WTC11 (cell line): ENCODE results near the gene SPP1. TPM values are rescaled to one million over a fixed set of nuclear protein-coding genes. Genes with fewer than 3 reads are reported as not detected.

Experiments
- ATAC-seq: fragments of 200-7000 bp; cut with Tn5 transposase; 2 replicates; pipeline ENCODE4 v1.10.0; 2021; ENCODE audit warnings: mild to moderate bottlenecking, moderate library complexity
- CTCF ChIA-PET: fragments of 300-600 bp; sonication (Branson Sonifier 250); formaldehyde crosslinking; loops from one replicate; lab custom pipeline; 2021; ENCODE audit warnings: antibody characterized with exemption; lab: Charles Lee
- POLR2A ChIA-PET: fragments of 350-600 bp; sonication (Branson Sonifier 250); formaldehyde crosslinking; loops from one replicate; lab custom pipeline; 2021; ENCODE audit warnings: antibody characterized with exemption; lab: Charles Lee
- DNase-seq: peaks from one replicate; pipeline ENCODE4 v3.0.0; 2021; ENCODE audit warnings: low spot score
- H3K27ac Mint-ChIP-seq: 2 replicates; pipeline ENCODE4 v1.8.0; 2021; ENCODE audit warnings: mixed read lengths
- H3K27me3 Mint-ChIP-seq: 2 replicates; pipeline ENCODE4 v1.8.0; 2021; ENCODE audit warnings: low read depth, mild to moderate bottlenecking, moderate library complexity, mixed read lengths
- H3K36me3 Mint-ChIP-seq: 2 replicates; pipeline ENCODE4 v1.8.0; 2021; ENCODE audit warnings: mixed read lengths
- H3K4me1 Mint-ChIP-seq: 2 replicates; pipeline ENCODE4 v1.8.0; 2022; ENCODE audit warnings: mixed read lengths
- H3K4me3 Mint-ChIP-seq: 2 replicates; pipeline ENCODE4 v1.8.0; 2021; ENCODE audit warnings: mild to moderate bottlenecking, moderate library complexity, mixed read lengths
- H3K9me3 Mint-ChIP-seq: 2 replicates; pipeline ENCODE4 v1.8.0; 2021; ENCODE audit warnings: mixed read lengths
- ATF2 ChIP-seq: sonication (generic); formaldehyde crosslinking; IDR thresholded peaks from 2 replicates; pipeline ENCODE4 v1.8.1; 2022; ENCODE audit warnings: low read depth, missing genetic modification reagents, borderline replicate concordance
- CREM ChIP-seq: sonication (generic); formaldehyde crosslinking; IDR thresholded peaks from 2 replicates; pipeline ENCODE4 v1.8.1; 2022; ENCODE audit warnings: mild to moderate bottlenecking, missing genetic modification reagents, moderate library complexity
- ESRRA ChIP-seq: sonication (generic); formaldehyde crosslinking; IDR thresholded peaks from 2 replicates; pipeline ENCODE4 v1.8.1; 2022; ENCODE audit warnings: mild to moderate bottlenecking, missing genetic modification reagents, borderline replicate concordance
- NR2C2 ChIP-seq: sonication (generic); formaldehyde crosslinking; IDR thresholded peaks from 2 replicates; pipeline ENCODE4 v1.8.0; 2022; ENCODE audit warnings: mild to moderate bottlenecking, missing genetic modification reagents
- RORB ChIP-seq: fragments of 250-450 bp; sonication (Bioruptor Pico); IDR thresholded peaks from 2 replicates; pipeline ENCODE4 v1.9.0; 2021; ENCODE audit warnings: mild to moderate bottlenecking
- SP1 ChIP-seq: sonication (generic); formaldehyde crosslinking; conservative IDR thresholded peaks from 2 replicates; pipeline ENCODE4 v1.8.1; 2022; ENCODE audit warnings: missing genetic modification reagents
- TCF7 ChIP-seq: sonication (generic); formaldehyde crosslinking; IDR thresholded peaks from 2 replicates; pipeline ENCODE4 v1.8.0; 2022; ENCODE audit warnings: mild to moderate bottlenecking, low read depth, missing genetic modification reagents, moderate library complexity
- ZNF138 ChIP-seq: sonication (generic); formaldehyde crosslinking; conservative IDR thresholded peaks from 2 replicates; pipeline ENCODE4 v1.8.1; 2022; ENCODE audit warnings: mild to moderate bottlenecking, moderate library complexity, missing genetic modification reagents
- ZNF281 ChIP-seq: sonication (generic); formaldehyde crosslinking; IDR thresholded peaks from 2 replicates; pipeline ENCODE4 v1.8.0; 2023; ENCODE audit warnings: mild to moderate bottlenecking, missing genetic modification reagents
- ZNF423 ChIP-seq: fragments of 250-450 bp; sonication (Bioruptor Pico); IDR thresholded peaks from 2 replicates; pipeline ENCODE4 v2.1.2; 2022; ENCODE audit warnings: mild to moderate bottlenecking, moderate library complexity
- ZNF671 ChIP-seq: fragments of 250-450 bp; sonication (Bioruptor Pico); IDR thresholded peaks from 2 replicates; pipeline ENCODE4 v1.8.0; 2021; ENCODE audit warnings: mild to moderate bottlenecking
- total RNA-seq: library from RNA; stranded (reverse); gene quantifications from 3 replicates; pipeline ENCODE4 v1.2.3, GENCODE V29; 2021
- TF ChIP-seq, protein P1 (sequence below): fragments of 250-450 bp; sonication (Bioruptor Pico); IDR thresholded peaks from 2 replicates; pipeline ENCODE4 v1.9.0; 2021; ENCODE audit warnings: mild to moderate bottlenecking, borderline replicate concordance
- TF ChIP-seq, protein P2 (sequence below): fragments of 250-450 bp; sonication (Bioruptor Pico); conservative IDR thresholded peaks from 2 replicates; pipeline ENCODE4 v1.9.0; 2021; ENCODE audit warnings: mild to moderate bottlenecking
- TF ChIP-seq, protein P3 (sequence below): sonication (generic); formaldehyde crosslinking; IDR thresholded peaks from 2 replicates; pipeline ENCODE4 v1.8.0; 2022; ENCODE audit warnings: mild to moderate bottlenecking, missing genetic modification reagents
- TF ChIP-seq, protein P4 (sequence below): sonication (generic); formaldehyde crosslinking; IDR thresholded peaks from 2 replicates; pipeline ENCODE4 v1.8.0; 2022; ENCODE audit warnings: missing genetic modification reagents

SPP1 gene
- total RNA-seq, 1 experiment from 2014 or later: 56.6 TPM

GRCh38 chr4:88005946-88006345 is 30.4 kb downstream of the SPP1 start:
- Mint-ChIP-seq H3K27ac (no peak overlapping the region), H3K4me3 (no peak overlapping the region)
- CTCF ChIA-PET: interaction anchor here (1.0 kb wide), 1 partner anchor 153 kb away, joined by 3 read pairs; no protein-coding TSS in a partner anchor

DNA sequence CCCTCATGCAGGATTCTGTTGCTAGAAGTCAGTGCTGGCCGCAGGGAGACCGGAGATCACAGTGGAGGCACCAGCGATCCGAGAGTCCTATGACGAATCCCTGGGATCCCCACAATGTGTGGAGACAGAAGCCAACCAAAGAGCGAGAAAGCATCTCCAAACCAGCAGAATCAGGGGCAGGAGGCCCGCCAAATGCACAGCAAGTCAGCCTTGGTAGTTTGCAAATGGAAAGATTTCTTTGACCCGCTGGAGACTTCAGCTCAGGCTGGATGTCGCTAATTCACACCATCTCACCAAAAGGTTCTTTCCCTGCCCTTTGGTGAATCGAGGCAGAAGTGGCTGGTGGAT is 31.4 kb downstream of the SPP1 start:
- Mint-ChIP-seq H3K27ac (peak overlapping the region; percentile 58), H3K27me3 (peaks cover 30% of the 10 kb centered on the region), H3K4me1 (peaks cover 46% of the 10 kb centered on the region), H3K4me3 (peak overlapping the region; percentile 82), H3K36me3 (no peaks in the 10 kb centered on the region), H3K9me3 (no peaks in the 10 kb centered on the region)
- peak; percentile 18; the same call in 1 of the 2 replicates for TF ChIP-seq CREM (CRISPR knock-in tag)
- TF ChIP-seq RORB (CRISPR knock-in tag): no peak
- TF ChIP-seq, protein P1, sequence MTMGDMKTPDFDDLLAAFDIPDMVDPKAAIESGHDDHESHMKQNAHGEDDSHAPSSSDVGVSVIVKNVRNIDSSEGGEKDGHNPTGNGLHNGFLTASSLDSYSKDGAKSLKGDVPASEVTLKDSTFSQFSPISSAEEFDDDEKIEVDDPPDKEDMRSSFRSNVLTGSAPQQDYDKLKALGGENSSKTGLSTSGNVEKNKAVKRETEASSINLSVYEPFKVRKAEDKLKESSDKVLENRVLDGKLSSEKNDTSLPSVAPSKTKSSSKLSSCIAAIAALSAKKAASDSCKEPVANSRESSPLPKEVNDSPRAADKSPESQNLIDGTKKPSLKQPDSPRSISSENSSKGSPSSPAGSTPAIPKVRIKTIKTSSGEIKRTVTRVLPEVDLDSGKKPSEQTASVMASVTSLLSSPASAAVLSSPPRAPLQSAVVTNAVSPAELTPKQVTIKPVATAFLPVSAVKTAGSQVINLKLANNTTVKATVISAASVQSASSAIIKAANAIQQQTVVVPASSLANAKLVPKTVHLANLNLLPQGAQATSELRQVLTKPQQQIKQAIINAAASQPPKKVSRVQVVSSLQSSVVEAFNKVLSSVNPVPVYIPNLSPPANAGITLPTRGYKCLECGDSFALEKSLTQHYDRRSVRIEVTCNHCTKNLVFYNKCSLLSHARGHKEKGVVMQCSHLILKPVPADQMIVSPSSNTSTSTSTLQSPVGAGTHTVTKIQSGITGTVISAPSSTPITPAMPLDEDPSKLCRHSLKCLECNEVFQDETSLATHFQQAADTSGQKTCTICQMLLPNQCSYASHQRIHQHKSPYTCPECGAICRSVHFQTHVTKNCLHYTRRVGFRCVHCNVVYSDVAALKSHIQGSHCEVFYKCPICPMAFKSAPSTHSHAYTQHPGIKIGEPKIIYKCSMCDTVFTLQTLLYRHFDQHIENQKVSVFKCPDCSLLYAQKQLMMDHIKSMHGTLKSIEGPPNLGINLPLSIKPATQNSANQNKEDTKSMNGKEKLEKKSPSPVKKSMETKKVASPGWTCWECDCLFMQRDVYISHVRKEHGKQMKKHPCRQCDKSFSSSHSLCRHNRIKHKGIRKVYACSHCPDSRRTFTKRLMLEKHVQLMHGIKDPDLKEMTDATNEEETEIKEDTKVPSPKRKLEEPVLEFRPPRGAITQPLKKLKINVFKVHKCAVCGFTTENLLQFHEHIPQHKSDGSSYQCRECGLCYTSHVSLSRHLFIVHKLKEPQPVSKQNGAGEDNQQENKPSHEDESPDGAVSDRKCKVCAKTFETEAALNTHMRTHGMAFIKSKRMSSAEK: no peak
- TF ChIP-seq, protein P2, sequence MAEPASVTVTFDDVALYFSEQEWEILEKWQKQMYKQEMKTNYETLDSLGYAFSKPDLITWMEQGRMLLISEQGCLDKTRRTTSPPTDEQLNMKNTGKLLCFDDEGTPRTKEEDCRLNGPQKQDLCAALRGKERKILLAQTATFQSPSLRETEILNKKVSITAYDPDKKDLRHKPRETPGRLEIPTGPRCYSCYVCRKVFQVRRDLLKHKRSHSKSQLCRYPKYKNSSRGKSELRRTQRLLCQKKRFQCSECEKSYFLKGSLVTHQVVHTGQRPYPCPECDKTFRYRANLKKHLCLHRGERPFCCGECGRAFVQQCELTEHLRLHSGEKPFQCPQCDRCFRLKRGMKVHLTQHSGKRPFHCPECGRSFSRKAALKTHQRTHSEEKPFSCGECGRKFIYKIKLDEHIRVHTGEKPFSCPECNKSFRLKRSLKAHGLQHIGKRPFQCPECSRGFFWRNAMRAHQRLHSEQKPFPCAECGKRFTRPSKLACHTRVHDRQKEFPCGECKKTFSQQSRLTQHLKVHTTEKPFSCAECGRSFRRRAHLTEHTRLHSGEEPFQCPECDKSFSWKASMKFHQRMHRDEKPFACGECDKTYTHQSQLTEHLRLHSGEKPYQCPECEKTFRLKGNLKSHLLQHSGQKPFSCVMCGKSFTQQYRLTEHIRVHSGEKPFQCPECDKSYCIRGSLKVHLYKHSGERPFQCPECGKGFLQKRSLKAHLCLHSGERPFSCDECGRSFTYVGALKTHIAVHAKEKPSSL: no peak
- ChIA-PET CTCF (no interaction called here), POLR2A (no interaction called here)
- ATAC-seq (peak; percentile 11), DNase-seq (peak; percentile 26)

More at GRCh38 chr4:88005946-88006345, 30.4 kb downstream of the SPP1 start:
- Mint-ChIP-seq H3K36me3 (no peaks in the 10 kb centered on the region), H3K4me1 (peaks cover 36% of the 10 kb centered on the region), H3K9me3 (no peaks in the 10 kb centered on the region), H3K27me3 (peaks cover 30% of the 10 kb centered on the region)
- ATAC-seq (no peak), DNase-seq (no peak)
- TF ChIP-seq ZNF138 (no peak), NR2C2 (CRISPR knock-in tag) (no peak), ZNF671 (CRISPR knock-in tag) (no peak), ATF2 (CRISPR knock-in tag) (no peak)
- TF ChIP-seq, protein P3, sequence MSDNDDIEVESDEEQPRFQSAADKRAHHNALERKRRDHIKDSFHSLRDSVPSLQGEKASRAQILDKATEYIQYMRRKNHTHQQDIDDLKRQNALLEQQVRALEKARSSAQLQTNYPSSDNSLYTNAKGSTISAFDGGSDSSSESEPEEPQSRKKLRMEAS (CRISPR knock-in tag): no peak
- POLR2A ChIA-PET: no interaction called here

GRCh38 chr4:88007304-88008121 is 32.0 kb downstream of the SPP1 start, which contains the start of gene PKD2:
Gene PKD2, plus strand, starts transcription at chr4:88007635. Its CDS starts 99 bp downstream, at chr4:88007734.
- Mint-ChIP-seq H3K27ac (peak within 1 kb of the TSS; percentile 58), H3K27me3 (peaks cover 30% of the 10 kb centered on the region), H3K4me1 (peaks cover 51% of the 10 kb centered on the region), H3K4me3 (peak within 1 kb of the TSS; percentile 82), H3K36me3 (no peaks in the 10 kb centered on the region), H3K9me3 (no peaks in the 10 kb centered on the region)
- ChIA-PET CTCF (no interaction called here), POLR2A (interaction anchor here (1.0 kb wide), 1 partner anchor 9 kb away, joined by 3 read pairs; no protein-coding TSS in a partner anchor)
- peak; percentile 89 for ATAC-seq
- peak; percentile 84 for DNase-seq
- peak; percentile 82 for TF ChIP-seq SP1
- TF ChIP-seq ZNF423 (CRISPR knock-in tag): peak; percentile 11; the same call in 1 of the 2 replicates
- TF ChIP-seq, protein P4, sequence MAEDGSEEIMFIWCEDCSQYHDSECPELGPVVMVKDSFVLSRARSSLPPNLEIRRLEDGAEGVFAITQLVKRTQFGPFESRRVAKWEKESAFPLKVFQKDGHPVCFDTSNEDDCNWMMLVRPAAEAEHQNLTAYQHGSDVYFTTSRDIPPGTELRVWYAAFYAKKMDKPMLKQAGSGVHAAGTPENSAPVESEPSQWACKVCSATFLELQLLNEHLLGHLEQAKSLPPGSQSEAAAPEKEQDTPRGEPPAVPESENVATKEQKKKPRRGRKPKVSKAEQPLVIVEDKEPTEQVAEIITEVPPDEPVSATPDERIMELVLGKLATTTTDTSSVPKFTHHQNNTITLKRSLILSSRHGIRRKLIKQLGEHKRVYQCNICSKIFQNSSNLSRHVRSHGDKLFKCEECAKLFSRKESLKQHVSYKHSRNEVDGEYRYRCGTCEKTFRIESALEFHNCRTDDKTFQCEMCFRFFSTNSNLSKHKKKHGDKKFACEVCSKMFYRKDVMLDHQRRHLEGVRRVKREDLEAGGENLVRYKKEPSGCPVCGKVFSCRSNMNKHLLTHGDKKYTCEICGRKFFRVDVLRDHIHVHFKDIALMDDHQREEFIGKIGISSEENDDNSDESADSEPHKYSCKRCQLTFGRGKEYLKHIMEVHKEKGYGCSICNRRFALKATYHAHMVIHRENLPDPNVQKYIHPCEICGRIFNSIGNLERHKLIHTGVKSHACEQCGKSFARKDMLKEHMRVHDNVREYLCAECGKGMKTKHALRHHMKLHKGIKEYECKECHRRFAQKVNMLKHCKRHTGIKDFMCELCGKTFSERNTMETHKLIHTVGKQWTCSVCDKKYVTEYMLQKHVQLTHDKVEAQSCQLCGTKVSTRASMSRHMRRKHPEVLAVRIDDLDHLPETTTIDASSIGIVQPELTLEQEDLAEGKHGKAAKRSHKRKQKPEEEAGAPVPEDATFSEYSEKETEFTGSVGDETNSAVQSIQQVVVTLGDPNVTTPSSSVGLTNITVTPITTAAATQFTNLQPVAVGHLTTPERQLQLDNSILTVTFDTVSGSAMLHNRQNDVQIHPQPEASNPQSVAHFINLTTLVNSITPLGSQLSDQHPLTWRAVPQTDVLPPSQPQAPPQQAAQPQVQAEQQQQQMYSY (CRISPR knock-in tag): peak; percentile 36; the same call in 1 of the 2 replicates
- TF ChIP-seq ESRRA: no peak
- TF ChIP-seq TCF7: no peak
- 0 out of 2 replicates have a peak, but pooled peaks have one; percentile 23 for TF ChIP-seq ZNF281 (CRISPR knock-in tag)
